CD4-positive, alpha-beta T cell treated with Interferon alpha-2 for 1 hour (primary cell): ENCODE data around the gene MINDY2.
"Not testable (repeated sequence)": the region's sequence is repeated elsewhere in the genome, so short reads cannot be mapped to it uniquely, and the experiment has no call there.

Experiments
- DNase-seq, 2 donors: peaks; one replicate each; pipeline ENCODE4 v3.0.0-alpha.2; 2020 to 2022

The MINDY2 gene

GRCh38 chr15:58833681-58834426 lies 62.8 kb downstream of the MINDY2 start:
- DNase-seq: not testable (repeated sequence)

- DNase-seq: peak in 1 of 2 donors; percentile 4
Measured at GRCh38 chr15:58839485-58839884, 68.4 kb downstream of the MINDY2 start.

- no peak for DNase-seq
Measured at GRCh38 chr15:58840048-58840447, 68.9 kb downstream of the MINDY2 start.

- DNase-seq: no peak
Measured at GRCh38 chr15:58842713-58843396, 71.8 kb downstream of the MINDY2 start.

GRCh38 chr15:58851205-58851604 lies 80.1 kb downstream of the MINDY2 start:
- DNase-seq: not testable (repeated sequence)

GRCh38 chr15:58852347-58852746 lies 81.2 kb downstream of the MINDY2 start:
- DNase-seq: no peak

GRCh38 chr15:58854593-58854992 lies 83.5 kb downstream of the MINDY2 start:
- no peak for DNase-seq

- DNase-seq: no peak
Measured at GRCh38 chr15:58856086-58856485, 85.0 kb downstream of the MINDY2 start.

GRCh38 chr15:58856621-58857020 lies 85.5 kb downstream of the MINDY2 start:
- DNase-seq: not testable (repeated sequence)

GRCh38 chr15:58862326-58862725 lies 91.2 kb downstream of the MINDY2 start:
- no peak for DNase-seq

- DNase-seq: no peak
Measured at GRCh38 chr15:58864602-58865424, 93.7 kb downstream of the MINDY2 start.

GRCh38 chr15:58865425-58865880 lies 94.4 kb downstream of the MINDY2 start:
- no peak for DNase-seq

- no peak for DNase-seq
Measured at GRCh38 chr15:58867926-58868325, 96.8 kb downstream of the MINDY2 start.

GRCh38 chr15:58870451-58870850 lies 99.3 kb downstream of the MINDY2 start:
- DNase-seq: no peak

GRCh38 chr15:58873267-58873666 lies 102.2 kb downstream of the MINDY2 start:
- DNase-seq: no peak

GRCh38 chr15:58875343-58875742 lies 104.2 kb downstream of the MINDY2 start:
- no peak for DNase-seq

GRCh38 chr15:58876306-58877106 lies 105.4 kb downstream of the MINDY2 start:
- DNase-seq: no peak

GRCh38 chr15:58877999-58878825 lies 107.1 kb downstream of the MINDY2 start:
- no peak for DNase-seq

GRCh38 chr15:58880320-58880719 lies 109.2 kb downstream of the MINDY2 start:
- DNase-seq: no peak

GRCh38 chr15:58882243-58882642 lies 111.1 kb downstream of the MINDY2 start:
- no peak for DNase-seq

- not testable (repeated sequence) for DNase-seq
Measured at GRCh38 chr15:58883926-58884325, 112.8 kb downstream of the MINDY2 start.

- no peak for DNase-seq
Measured at GRCh38 chr15:58886921-58887320, 115.8 kb downstream of the MINDY2 start.
